SU-DHL-6 (cell line): ENCODE measurements around the gene NREP.

ENCODE experiments used
- EZH2phosphoT487 ChIP-seq: fragments of 200-600 bp; sonication (generic), shearing (Covaris generic); conservative IDR thresholded peaks from 2 replicates; pipeline ENCODE4 v1.6.1; 2018; ENCODE audit warnings: mild to moderate bottlenecking, antibody characterized with exemption, low read length, moderate library complexity, mixed read lengths
- TF ChIP-seq, protein P1 (sequence below): fragments of 200-600 bp; sonication (generic); IDR thresholded peaks from one replicate; pipeline ENCODE4 v1.5.1; 2017; ENCODE audit warnings: antibody characterized with exemption, mild to moderate bottlenecking, low read length, moderate library complexity; ENCODE audit not compliant: insufficient read depth, poor library complexity, severe bottlenecking

DNA sequence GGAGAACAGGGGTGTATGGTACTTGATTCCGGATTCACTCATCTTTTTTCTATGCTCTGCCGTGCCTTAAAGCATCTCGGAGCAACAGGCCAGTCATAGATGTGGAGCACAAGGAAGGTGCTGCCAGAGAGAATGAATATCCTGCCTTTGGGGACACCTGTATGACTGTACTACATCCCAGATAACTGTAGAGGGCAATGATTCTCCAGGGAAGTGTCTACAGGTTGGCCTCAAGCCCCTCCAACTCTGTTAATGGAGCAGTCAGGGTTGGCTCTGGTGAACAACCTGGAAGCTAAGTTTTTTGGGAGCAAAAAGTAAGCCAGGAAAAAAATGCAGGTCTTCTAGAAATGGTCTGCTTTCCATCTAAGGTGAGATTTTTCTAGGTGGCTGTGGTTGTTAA, 71.0 kb downstream of the NREP start:
- TF ChIP-seq, protein P1, sequence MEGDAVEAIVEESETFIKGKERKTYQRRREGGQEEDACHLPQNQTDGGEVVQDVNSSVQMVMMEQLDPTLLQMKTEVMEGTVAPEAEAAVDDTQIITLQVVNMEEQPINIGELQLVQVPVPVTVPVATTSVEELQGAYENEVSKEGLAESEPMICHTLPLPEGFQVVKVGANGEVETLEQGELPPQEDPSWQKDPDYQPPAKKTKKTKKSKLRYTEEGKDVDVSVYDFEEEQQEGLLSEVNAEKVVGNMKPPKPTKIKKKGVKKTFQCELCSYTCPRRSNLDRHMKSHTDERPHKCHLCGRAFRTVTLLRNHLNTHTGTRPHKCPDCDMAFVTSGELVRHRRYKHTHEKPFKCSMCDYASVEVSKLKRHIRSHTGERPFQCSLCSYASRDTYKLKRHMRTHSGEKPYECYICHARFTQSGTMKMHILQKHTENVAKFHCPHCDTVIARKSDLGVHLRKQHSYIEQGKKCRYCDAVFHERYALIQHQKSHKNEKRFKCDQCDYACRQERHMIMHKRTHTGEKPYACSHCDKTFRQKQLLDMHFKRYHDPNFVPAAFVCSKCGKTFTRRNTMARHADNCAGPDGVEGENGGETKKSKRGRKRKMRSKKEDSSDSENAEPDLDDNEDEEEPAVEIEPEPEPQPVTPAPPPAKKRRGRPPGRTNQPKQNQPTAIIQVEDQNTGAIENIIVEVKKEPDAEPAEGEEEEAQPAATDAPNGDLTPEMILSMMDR: no peak
- no peak for TF ChIP-seq EZH2phosphoT487
